Measurements from ENCODE around the gene CAMKK2. TPM values are rescaled to one million over a fixed set of nuclear protein-coding genes. Genes with fewer than 3 reads are reported as not detected.

The CAMKK2 gene
- total and polyA plus RNA-seq, 2 of the 13 experiments (the other 11 are each of a cell fraction or from before 2014, with no cell fraction given): 18.8 to 20.0 TPM

- TF ChIP-seq FIP1L1 (IDR thresholded peaks at IDR 0.05; ENCODE audit: borderline replicate concordance, insufficient read depth, low read depth, low read length) (no peak), ZNF607 (CRISPR knock-in tag; IDR thresholded peaks at IDR 0.05; ENCODE audit: borderline replicate concordance) (no peak), HOXA9 (CRISPR knock-in tag; IDR thresholded peaks at IDR 0.05; ENCODE audit: borderline replicate concordance) (no peak), ZBTB7B (CRISPR knock-in tag; IDR thresholded peaks at IDR 0.05) (no peak), ZNF564 (CRISPR knock-in tag; IDR thresholded peaks at IDR 0.05) (no peak), ZNF276 (CRISPR knock-in tag; IDR thresholded peaks at IDR 0.05; ENCODE audit: low read depth) (no peak)
These were observed 38.2 kb upstream of the CAMKK2 start (continued) for GRCh38 chr12:121334513-121335343.

- intact Hi-C loops (cut with micrococcal nuclease; ENCODE audit: unreplicated experiment) (no loop called here), in situ Hi-C loops (cut with HindIII; ENCODE audit: extremely low pct_ligation_motif_present, low pct_unique_long_range_greater_than_20kb) (no loop called here)
- no peak overlapping the region for H3K4me3 ChIP-seq (replicated peaks in 1 of 3; ENCODE audit: insufficient read depth in 1 of 3, low read depth in 2 of 3, low read length in 3 of 3)
- ATAC-seq: no peak
- 100% methylated on average over 1 of the region's 1 CpG for WGBS (ENCODE audit: low lambda C conversion rate)
- ChIA-PET POLR2A (interaction anchor here (1.0 kb wide), 1 partner anchor 18 kb away, joined by 3 read pairs; no protein-coding TSS in a partner anchor), CTCF (ENCODE audit: low intra/inter-chr PET ratio, low total read pairs) (interaction anchor here (1.0 to 2.6 kb wide), 2 partner anchors 109 kb away, joined by 3 to 38 read pairs; no protein-coding TSS in a partner anchor)
- FAIRE-seq: no peak
- no peak overlapping the region for H3K4me2 ChIP-seq (ENCODE audit: low read depth, low read length)
- H2AFZ ChIP-seq (ENCODE audit: low read length): no peak overlapping the region
- H3K9ac ChIP-seq (ENCODE audit: insufficient read depth, low read depth, low read length): no peak overlapping the region
- no peaks in the 10 kb centered on the region for H3K9me3 ChIP-seq (ENCODE audit: low read length)
- H4K20me1 ChIP-seq (ENCODE audit: insufficient read depth, low read length): no peaks in the 10 kb centered on the region
- no peaks in the 10 kb centered on the region for H3K79me2 ChIP-seq (ENCODE audit: insufficient read depth, low read length)
- DNase-seq (ENCODE audit: low spot score): no peak
- BruUV-seq (replicated peaks): no TSS peak
- H3K4me1 ChIP-seq (ENCODE audit: insufficient read depth, low read length): no peaks in the 10 kb centered on the region
- peaks cover 18 to 69% of the 10 kb centered on the region in 2 experiments for H3K36me3 ChIP-seq (replicated peaks in 1 of 2; ENCODE audit: control insufficient read depth in 1 of 2, insufficient read depth in 2 of 2, low read length in 2 of 2)
- no peak overlapping the region for H3K27ac ChIP-seq (ENCODE audit: extremely low read length, insufficient read depth, low read length)
- no peaks in the 10 kb centered on the region for H3K27me3 ChIP-seq (ENCODE audit: control insufficient read depth in 1 of 2, insufficient read depth in 2 of 2, low read length in 2 of 2)
- no peak for TF ChIP-seq ZNF260 (CRISPR knock-in tag; IDR thresholded peaks at IDR 0.05; ENCODE audit: borderline replicate concordance, low read depth)
- no peak for TF ChIP-seq FIP1L1 (IDR thresholded peaks at IDR 0.05; ENCODE audit: borderline replicate concordance, insufficient read depth, low read depth, low read length)
- TF ChIP-seq ARID4A (CRISPR knock-in tag; IDR thresholded peaks at IDR 0.05; ENCODE audit: borderline replicate concordance): no peak
- TF ChIP-seq NFKB2 (CRISPR knock-in tag; IDR thresholded peaks at IDR 0.05; ENCODE audit: borderline replicate concordance): no peak
- TF ChIP-seq ZNF317 (CRISPR knock-in tag; IDR thresholded peaks at IDR 0.05): no peak
- TF ChIP-seq TRIM24 (CRISPR knock-in tag; IDR thresholded peaks at IDR 0.05): no peak
- TF ChIP-seq THAP11 (CRISPR knock-in tag; IDR thresholded peaks at IDR 0.05): no peak
- TF ChIP-seq SPEN (CRISPR knock-in tag; IDR thresholded peaks at IDR 0.05; ENCODE audit: low read depth): no peak
These were observed 37.2 kb upstream of the CAMKK2 start for GRCh38 chr12:121333747-121334146.
